Measurements from ENCODE around the gene CAPZA1. TPM values are rescaled to one million over a fixed set of nuclear protein-coding genes. Genes with fewer than 3 reads are reported as not detected.

Gene CAPZA1
- total RNA-seq, 1 donor from 2014 or later, result 30.5 TPM

DNA sequence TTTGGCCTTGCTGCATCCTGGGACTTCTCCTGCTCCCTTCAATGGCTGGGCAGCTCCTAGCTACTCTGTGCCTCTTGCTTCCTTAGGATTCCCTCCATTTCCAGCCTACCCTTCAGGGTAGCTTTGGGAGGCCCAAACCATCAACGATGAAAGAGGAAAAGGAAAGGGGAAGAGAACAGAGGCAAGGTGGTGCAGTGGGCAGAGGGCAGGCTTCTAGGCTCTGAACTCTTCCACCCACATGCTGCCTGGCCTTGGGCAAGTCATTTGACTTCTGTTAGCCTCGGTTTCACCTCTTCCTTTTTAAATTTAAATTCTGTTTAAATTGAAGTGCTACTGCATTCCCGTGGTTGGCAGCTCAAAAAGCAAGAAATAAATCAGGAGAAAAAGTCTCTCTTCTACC, 101.2 kb downstream of the CAPZA1 start:
- ATAC-seq (no peak), DNase-seq (ENCODE audit: missing footprints) (no peak)
- intact Hi-C loops (cut with DNase I), result no loop called here

Other genes starting within 250 kb of the CAPZA1 start
- gene CTTNBP2NL, start 223.6 kb upstream of the CAPZA1 start, total RNA-seq, result 12.5 TPM
- gene WNT2B, start 110.9 kb upstream of the CAPZA1 start, total RNA-seq, result 1.5 TPM
- gene ST7L, start 691 bp upstream of the CAPZA1 start, total RNA-seq, result 10.6 TPM
- 16.1 TPM for gene MOV10, start 54.8 kb downstream of the CAPZA1 start, total RNA-seq
- 118 TPM for gene RHOC, start 87.3 kb downstream of the CAPZA1 start, total RNA-seq
- gene PPM1J, start 95.5 kb downstream of the CAPZA1 start, total RNA-seq, result 5.3 TPM